ENCODE data around the gene CDC45. TPM values are rescaled to one million over a fixed set of nuclear protein-coding genes. Genes with fewer than 3 reads are reported as not detected.

CDC45 gene
- total RNA-seq, 1 donor: 0.72 TPM

- no peaks in the 10 kb centered on the region for H3K79me2 ChIP-seq (ENCODE audit: insufficient read depth, low read length)
- no peak for TF ChIP-seq CTCF (IDR thresholded peaks at IDR 0.05; ENCODE audit: extremely low read depth, low read depth, low read length)
- H3K9me3 ChIP-seq (ENCODE audit: low read depth, low read length): no peaks in the 10 kb centered on the region
- no peak overlapping the region for H3K4me2 ChIP-seq (ENCODE audit: insufficient read depth, low read length)
- DNase-seq (ENCODE audit: insufficient read length, low spot score, missing footprints): no peak
- no peaks in the 10 kb centered on the region for H3K36me3 ChIP-seq (ENCODE audit: insufficient read depth, low read length)
- H3K4me1 ChIP-seq (ENCODE audit: insufficient read depth, low read length): no peaks in the 10 kb centered on the region
- peaks cover 3% of the 10 kb centered on the region for H3K27me3 ChIP-seq (ENCODE audit: insufficient read depth, low read length)
- H4K20me1 ChIP-seq (ENCODE audit: insufficient read depth, low read length): no peaks in the 10 kb centered on the region
- no peak overlapping the region for H3K27ac ChIP-seq (ENCODE audit: low read depth, low read length)
- H3K4me3 ChIP-seq (ENCODE audit: insufficient read depth, low read length): no peak overlapping the region
- no peak overlapping the region for H2AFZ ChIP-seq (ENCODE audit: low read length)
Measured at GRCh38 chr22:19537941-19538488, 58.3 kb downstream of the CDC45 start.

- Histone ChIP-seq H3K4me2 (ENCODE audit: insufficient read depth, low read length) (no peak overlapping the region), H3K36me3 (ENCODE audit: insufficient read depth, low read length) (no peaks in the 10 kb centered on the region), H3K27me3 (ENCODE audit: insufficient read depth, low read length) (peaks cover 5% of the 10 kb centered on the region), H4K20me1 (ENCODE audit: insufficient read depth, low read length) (no peaks in the 10 kb centered on the region), H3K4me3 (ENCODE audit: insufficient read depth, low read length) (no peak overlapping the region), H3K27ac (ENCODE audit: low read depth, low read length) (no peak overlapping the region), H2AFZ (ENCODE audit: low read length) (no peak overlapping the region), H3K9me3 (ENCODE audit: low read depth, low read length) (no peaks in the 10 kb centered on the region), H3K79me2 (ENCODE audit: insufficient read depth, low read length) (no peaks in the 10 kb centered on the region), H3K4me1 (ENCODE audit: insufficient read depth, low read length) (no peaks in the 10 kb centered on the region)
- TF ChIP-seq CTCF (IDR thresholded peaks at IDR 0.05; ENCODE audit: extremely low read depth, low read depth, low read length): no peak
- DNase-seq (ENCODE audit: insufficient read length, low spot score, missing footprints): no peak
Measured at GRCh38 chr22:19540394-19540793, 60.7 kb downstream of the CDC45 start.

GRCh38 chr22:19543970-19544708 is 64.4 kb downstream of the CDC45 start:
- Histone ChIP-seq H3K79me2 (ENCODE audit: insufficient read depth, low read length) (no peaks in the 10 kb centered on the region), H3K27me3 (ENCODE audit: insufficient read depth, low read length) (peaks cover 5% of the 10 kb centered on the region), H2AFZ (ENCODE audit: low read length) (no peak overlapping the region), H4K20me1 (ENCODE audit: insufficient read depth, low read length) (no peaks in the 10 kb centered on the region), H3K27ac (ENCODE audit: low read depth, low read length) (no peak overlapping the region), H3K36me3 (ENCODE audit: insufficient read depth, low read length) (no peaks in the 10 kb centered on the region), H3K4me3 (ENCODE audit: insufficient read depth, low read length) (no peak overlapping the region), H3K9me3 (ENCODE audit: low read depth, low read length) (no peaks in the 10 kb centered on the region), H3K4me2 (ENCODE audit: insufficient read depth, low read length) (no peak overlapping the region), H3K4me1 (ENCODE audit: insufficient read depth, low read length) (no peaks in the 10 kb centered on the region)
- no peak for TF ChIP-seq CTCF (IDR thresholded peaks at IDR 0.05; ENCODE audit: extremely low read depth, low read depth, low read length)
- DNase-seq (ENCODE audit: insufficient read length, low spot score, missing footprints): peak; percentile 34

GRCh38 chr22:19545935-19546207 is 66.2 kb downstream of the CDC45 start:
- Histone ChIP-seq H3K79me2 (ENCODE audit: insufficient read depth, low read length) (no peaks in the 10 kb centered on the region), H4K20me1 (ENCODE audit: insufficient read depth, low read length) (no peaks in the 10 kb centered on the region), H3K36me3 (ENCODE audit: insufficient read depth, low read length) (no peaks in the 10 kb centered on the region), H3K27me3 (ENCODE audit: insufficient read depth, low read length) (peaks cover 5% of the 10 kb centered on the region), H3K4me1 (ENCODE audit: insufficient read depth, low read length) (no peaks in the 10 kb centered on the region), H2AFZ (ENCODE audit: low read length) (no peak overlapping the region), H3K4me2 (ENCODE audit: insufficient read depth, low read length) (no peak overlapping the region), H3K27ac (ENCODE audit: low read depth, low read length) (no peak overlapping the region), H3K4me3 (ENCODE audit: insufficient read depth, low read length) (no peak overlapping the region), H3K9me3 (ENCODE audit: low read depth, low read length) (no peaks in the 10 kb centered on the region)
- no peak for DNase-seq (ENCODE audit: insufficient read length, low spot score, missing footprints)
- TF ChIP-seq CTCF (IDR thresholded peaks at IDR 0.05; ENCODE audit: extremely low read depth, low read depth, low read length): no peak
